ENCODE results near the gene TMEM72. TPM values are rescaled to one million over a fixed set of nuclear protein-coding genes. Genes with fewer than 3 reads are reported as not detected.

Gene TMEM72
- total and polyA plus RNA-seq, 2 of the 13 experiments (the other 11 are each of a cell fraction or from before 2014, with no cell fraction given) = 0.04 TPM; not detected in 1

DNA sequence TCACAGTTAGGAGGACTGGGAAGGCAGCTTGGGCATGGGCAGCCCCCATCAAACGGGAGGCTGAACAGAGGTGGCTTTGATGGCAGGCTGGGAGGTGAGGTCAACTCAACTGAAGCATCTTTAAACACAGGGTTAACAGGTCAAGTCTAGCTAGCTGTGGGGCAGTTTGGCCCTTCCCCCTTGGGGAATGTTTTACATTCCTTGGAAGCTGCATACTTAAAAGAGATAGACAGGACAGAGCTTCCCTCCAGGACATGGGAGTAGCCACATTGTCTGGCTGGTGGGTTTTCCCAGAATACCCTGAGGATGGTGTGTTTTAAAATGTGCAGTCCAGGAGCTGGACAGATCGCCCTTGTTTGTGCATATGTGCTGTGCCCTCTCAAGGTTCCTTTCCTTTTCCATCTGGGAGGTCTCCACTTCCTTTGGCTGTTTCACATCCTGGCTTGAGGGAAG is 41.7 kb downstream of the TMEM72 start (continued):
- TF ChIP-seq, protein P1, sequence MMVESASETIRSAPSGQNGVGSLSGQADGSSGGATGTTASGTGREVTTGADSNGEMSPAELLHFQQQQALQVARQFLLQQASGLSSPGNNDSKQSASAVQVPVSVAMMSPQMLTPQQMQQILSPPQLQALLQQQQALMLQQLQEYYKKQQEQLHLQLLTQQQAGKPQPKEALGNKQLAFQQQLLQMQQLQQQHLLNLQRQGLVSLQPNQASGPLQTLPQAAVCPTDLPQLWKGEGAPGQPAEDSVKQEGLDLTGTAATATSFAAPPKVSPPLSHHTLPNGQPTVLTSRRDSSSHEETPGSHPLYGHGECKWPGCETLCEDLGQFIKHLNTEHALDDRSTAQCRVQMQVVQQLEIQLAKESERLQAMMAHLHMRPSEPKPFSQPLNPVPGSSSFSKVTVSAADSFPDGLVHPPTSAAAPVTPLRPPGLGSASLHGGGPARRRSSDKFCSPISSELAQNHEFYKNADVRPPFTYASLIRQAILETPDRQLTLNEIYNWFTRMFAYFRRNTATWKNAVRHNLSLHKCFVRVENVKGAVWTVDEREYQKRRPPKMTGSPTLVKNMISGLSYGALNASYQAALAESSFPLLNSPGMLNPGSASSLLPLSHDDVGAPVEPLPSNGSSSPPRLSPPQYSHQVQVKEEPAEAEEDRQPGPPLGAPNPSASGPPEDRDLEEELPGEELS (CRISPR knock-in tag; IDR thresholded peaks at IDR 0.05) = peak; percentile 49; the same call in 1 of the 2 replicates
- TF ChIP-seq IRF2 (CRISPR knock-in tag; IDR thresholded peaks at IDR 0.05) (0 out of 2 replicates have a peak, but pooled peaks have one; percentile 18), ZNF350 (CRISPR knock-in tag; IDR thresholded peaks at IDR 0.05; ENCODE audit: borderline replicate concordance, low read depth) (no peak), ZNF253 (CRISPR knock-in tag; IDR thresholded peaks at IDR 0.05; ENCODE audit: borderline replicate concordance) (no peak), ZNF549 (CRISPR knock-in tag; IDR thresholded peaks at IDR 0.05) (no peak), ZNF781 (CRISPR knock-in tag; IDR thresholded peaks at IDR 0.05; ENCODE audit: borderline replicate concordance, not compliant biosample characterization) (no peak), HNF4A (CRISPR knock-in tag; IDR thresholded peaks at IDR 0.05) (peak; percentile 35; the same call in 1 of the 2 replicates), TAF1 (CRISPR knock-in tag; IDR thresholded peaks at IDR 0.05) (no peak), SAP130 (CRISPR knock-in tag; IDR thresholded peaks at IDR 0.05; ENCODE audit: low read depth) (peak; percentile 61), ZNF674 (CRISPR knock-in tag; IDR thresholded peaks at IDR 0.05; ENCODE audit: low read depth) (no peak), ARID2 (CRISPR knock-in tag; IDR thresholded peaks at IDR 0.05; ENCODE audit: borderline replicate concordance) (no peak), SRY (CRISPR knock-in tag; IDR thresholded peaks at IDR 0.05) (no peak), POGZ (CRISPR knock-in tag; IDR thresholded peaks at IDR 0.05) (0 out of 2 replicates have a peak, but pooled peaks have one; percentile 27), ASH2L (IDR thresholded peaks at IDR 0.05; ENCODE audit: insufficient read length, low read depth, low read length) (peak; percentile 16)
- TF ChIP-seq, protein P2, sequence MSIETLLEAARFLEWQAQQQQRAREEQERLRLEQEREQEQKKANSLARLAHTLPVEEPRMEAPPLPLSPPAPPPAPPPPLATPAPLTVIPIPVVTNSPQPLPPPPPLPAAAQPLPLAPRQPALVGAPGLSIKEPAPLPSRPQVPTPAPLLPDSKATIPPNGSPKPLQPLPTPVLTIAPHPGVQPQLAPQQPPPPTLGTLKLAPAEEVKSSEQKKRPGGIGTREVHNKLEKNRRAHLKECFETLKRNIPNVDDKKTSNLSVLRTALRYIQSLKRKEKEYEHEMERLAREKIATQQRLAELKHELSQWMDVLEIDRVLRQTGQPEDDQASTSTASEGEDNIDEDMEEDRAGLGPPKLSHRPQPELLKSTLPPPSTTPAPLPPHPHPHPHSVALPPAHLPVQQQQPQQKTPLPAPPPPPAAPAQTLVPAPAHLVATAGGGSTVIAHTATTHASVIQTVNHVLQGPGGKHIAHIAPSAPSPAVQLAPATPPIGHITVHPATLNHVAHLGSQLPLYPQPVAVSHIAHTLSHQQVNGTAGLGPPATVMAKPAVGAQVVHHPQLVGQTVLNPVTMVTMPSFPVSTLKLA (IDR thresholded peaks at IDR 0.05) = no peak
- TF ChIP-seq, protein P3, sequence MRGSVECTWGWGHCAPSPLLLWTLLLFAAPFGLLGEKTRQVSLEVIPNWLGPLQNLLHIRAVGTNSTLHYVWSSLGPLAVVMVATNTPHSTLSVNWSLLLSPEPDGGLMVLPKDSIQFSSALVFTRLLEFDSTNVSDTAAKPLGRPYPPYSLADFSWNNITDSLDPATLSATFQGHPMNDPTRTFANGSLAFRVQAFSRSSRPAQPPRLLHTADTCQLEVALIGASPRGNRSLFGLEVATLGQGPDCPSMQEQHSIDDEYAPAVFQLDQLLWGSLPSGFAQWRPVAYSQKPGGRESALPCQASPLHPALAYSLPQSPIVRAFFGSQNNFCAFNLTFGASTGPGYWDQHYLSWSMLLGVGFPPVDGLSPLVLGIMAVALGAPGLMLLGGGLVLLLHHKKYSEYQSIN (CRISPR knock-in tag; IDR thresholded peaks at IDR 0.05; ENCODE audit: borderline replicate concordance) = no peak
- TF ChIP-seq, protein P4, sequence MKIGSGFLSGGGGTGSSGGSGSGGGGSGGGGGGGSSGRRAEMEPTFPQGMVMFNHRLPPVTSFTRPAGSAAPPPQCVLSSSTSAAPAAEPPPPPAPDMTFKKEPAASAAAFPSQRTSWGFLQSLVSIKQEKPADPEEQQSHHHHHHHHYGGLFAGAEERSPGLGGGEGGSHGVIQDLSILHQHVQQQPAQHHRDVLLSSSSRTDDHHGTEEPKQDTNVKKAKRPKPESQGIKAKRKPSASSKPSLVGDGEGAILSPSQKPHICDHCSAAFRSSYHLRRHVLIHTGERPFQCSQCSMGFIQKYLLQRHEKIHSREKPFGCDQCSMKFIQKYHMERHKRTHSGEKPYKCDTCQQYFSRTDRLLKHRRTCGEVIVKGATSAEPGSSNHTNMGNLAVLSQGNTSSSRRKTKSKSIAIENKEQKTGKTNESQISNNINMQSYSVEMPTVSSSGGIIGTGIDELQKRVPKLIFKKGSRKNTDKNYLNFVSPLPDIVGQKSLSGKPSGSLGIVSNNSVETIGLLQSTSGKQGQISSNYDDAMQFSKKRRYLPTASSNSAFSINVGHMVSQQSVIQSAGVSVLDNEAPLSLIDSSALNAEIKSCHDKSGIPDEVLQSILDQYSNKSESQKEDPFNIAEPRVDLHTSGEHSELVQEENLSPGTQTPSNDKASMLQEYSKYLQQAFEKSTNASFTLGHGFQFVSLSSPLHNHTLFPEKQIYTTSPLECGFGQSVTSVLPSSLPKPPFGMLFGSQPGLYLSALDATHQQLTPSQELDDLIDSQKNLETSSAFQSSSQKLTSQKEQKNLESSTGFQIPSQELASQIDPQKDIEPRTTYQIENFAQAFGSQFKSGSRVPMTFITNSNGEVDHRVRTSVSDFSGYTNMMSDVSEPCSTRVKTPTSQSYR (CRISPR knock-in tag; IDR thresholded peaks at IDR 0.05; ENCODE audit: borderline replicate concordance) = peak; percentile 91; the same call in 1 of the 2 replicates
- TF ChIP-seq, protein P5, sequence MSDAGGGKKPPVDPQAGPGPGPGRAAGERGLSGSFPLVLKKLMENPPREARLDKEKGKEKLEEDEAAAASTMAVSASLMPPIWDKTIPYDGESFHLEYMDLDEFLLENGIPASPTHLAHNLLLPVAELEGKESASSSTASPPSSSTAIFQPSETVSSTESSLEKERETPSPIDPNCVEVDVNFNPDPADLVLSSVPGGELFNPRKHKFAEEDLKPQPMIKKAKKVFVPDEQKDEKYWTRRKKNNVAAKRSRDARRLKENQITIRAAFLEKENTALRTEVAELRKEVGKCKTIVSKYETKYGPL (CRISPR knock-in tag; IDR thresholded peaks at IDR 0.05) = no peak
- TF ChIP-seq, protein P6, sequence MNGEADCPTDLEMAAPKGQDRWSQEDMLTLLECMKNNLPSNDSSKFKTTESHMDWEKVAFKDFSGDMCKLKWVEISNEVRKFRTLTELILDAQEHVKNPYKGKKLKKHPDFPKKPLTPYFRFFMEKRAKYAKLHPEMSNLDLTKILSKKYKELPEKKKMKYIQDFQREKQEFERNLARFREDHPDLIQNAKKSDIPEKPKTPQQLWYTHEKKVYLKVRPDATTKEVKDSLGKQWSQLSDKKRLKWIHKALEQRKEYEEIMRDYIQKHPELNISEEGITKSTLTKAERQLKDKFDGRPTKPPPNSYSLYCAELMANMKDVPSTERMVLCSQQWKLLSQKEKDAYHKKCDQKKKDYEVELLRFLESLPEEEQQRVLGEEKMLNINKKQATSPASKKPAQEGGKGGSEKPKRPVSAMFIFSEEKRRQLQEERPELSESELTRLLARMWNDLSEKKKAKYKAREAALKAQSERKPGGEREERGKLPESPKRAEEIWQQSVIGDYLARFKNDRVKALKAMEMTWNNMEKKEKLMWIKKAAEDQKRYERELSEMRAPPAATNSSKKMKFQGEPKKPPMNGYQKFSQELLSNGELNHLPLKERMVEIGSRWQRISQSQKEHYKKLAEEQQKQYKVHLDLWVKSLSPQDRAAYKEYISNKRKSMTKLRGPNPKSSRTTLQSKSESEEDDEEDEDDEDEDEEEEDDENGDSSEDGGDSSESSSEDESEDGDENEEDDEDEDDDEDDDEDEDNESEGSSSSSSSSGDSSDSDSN (CRISPR knock-in tag; IDR thresholded peaks at IDR 0.05) = 0 out of 2 replicates have a peak, but pooled peaks have one; percentile 22
